ENCODE data around the gene SFXN5. TPM values are rescaled to one million over a fixed set of nuclear protein-coding genes. Genes with fewer than 3 reads are reported as not detected.

SFXN5 gene
- total and polyA plus RNA-seq, 2 of the 4 experiments (the other 2 are of a cell fraction), result 8.6 to 17.0 TPM

DNA sequence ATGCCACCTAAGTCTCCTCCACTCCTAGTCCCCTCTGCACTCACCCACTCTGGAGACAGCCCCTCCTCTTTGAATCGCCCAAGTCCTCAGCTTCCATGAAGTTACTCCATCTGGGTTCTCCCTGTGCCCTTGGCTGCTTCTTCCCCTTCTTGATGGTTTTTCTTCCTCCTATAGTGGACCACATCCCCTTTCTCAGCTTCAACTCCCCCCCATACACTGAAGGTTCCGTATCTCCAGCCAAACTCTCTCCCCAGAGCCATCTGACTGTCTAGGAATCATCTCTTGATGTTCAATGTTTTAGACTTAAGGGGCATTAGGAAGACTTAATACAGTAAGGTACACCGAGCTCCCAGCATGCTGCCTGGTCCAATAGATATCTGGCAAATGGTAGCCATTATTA is 114.6 kb downstream of the SFXN5 start:
- WGBS, 2 experiments (ENCODE audit: extremely low coverage in 2 of 2, insufficient read length in 1 of 2), result 80% methylated on average over 1 of the region's 3 CpGs; no CpG with 5 or more reads in 1 of the 2 experiments

More for the DNA sequence above, 114.6 kb downstream of the SFXN5 start:
- DNase-seq, result no peak
- H3K4me1 ChIP-seq (ENCODE audit: control insufficient read depth, insufficient read depth, low read length), result no peaks in the 10 kb centered on the region
- H3K4ac ChIP-seq (ENCODE audit: low read depth, low read length), result no peak overlapping the region
- POLR2A ChIA-PET (ENCODE audit: unreplicated experiment), result no interaction called here
- H3K23ac ChIP-seq (ENCODE audit: low read depth, low read length), result no peak overlapping the region
- in situ Hi-C loops (cut with MboI; ENCODE audit: low sequenced_read_pairs) (no loop called here), dilution Hi-C loops (cut with HindIII; ENCODE audit: low sequenced_read_pairs, unreplicated experiment) (no loop called here), intact Hi-C loops (cut with micrococcal nuclease) (no loop called here)
- no peaks in the 10 kb centered on the region for H4K20me1 ChIP-seq (ENCODE audit: insufficient read depth, low read length)
- no peak overlapping the region for H3K4me2 ChIP-seq (ENCODE audit: low read depth, low read length)
- no peak overlapping the region for H3K14ac ChIP-seq (replicated peaks; ENCODE audit: low read depth, low read length)
- no peak overlapping the region for H2AK9ac ChIP-seq (replicated peaks; ENCODE audit: low read depth, low read length, poor library complexity)
- H2BK120ac ChIP-seq (ENCODE audit: low read depth, low read length), result no peak overlapping the region
- no peak overlapping the region for H2AK5ac ChIP-seq (ENCODE audit: low read depth, low read length)
- TF ChIP-seq MAZ (IDR thresholded peaks at IDR 0.05; ENCODE audit: borderline replicate concordance, low read depth, low read length), result no peak
- TF ChIP-seq BHLHE40 (IDR thresholded peaks at IDR 0.05; ENCODE audit: low read depth, low read length), result no peak
- TF ChIP-seq NFE2L2 (IDR thresholded peaks at IDR 0.05; ENCODE audit: low read depth, low read length), result no peak
- no peak for TF ChIP-seq SMC3 (IDR thresholded peaks at IDR 0.05; ENCODE audit: low read depth, low read length)
- TF ChIP-seq, protein P1, sequence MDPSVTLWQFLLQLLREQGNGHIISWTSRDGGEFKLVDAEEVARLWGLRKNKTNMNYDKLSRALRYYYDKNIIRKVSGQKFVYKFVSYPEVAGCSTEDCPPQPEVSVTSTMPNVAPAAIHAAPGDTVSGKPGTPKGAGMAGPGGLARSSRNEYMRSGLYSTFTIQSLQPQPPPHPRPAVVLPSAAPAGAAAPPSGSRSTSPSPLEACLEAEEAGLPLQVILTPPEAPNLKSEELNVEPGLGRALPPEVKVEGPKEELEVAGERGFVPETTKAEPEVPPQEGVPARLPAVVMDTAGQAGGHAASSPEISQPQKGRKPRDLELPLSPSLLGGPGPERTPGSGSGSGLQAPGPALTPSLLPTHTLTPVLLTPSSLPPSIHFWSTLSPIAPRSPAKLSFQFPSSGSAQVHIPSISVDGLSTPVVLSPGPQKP (IDR thresholded peaks at IDR 0.05; ENCODE audit: borderline replicate concordance, low read depth, low read length), result no peak
- no peak for TF ChIP-seq RAD21 (IDR thresholded peaks at IDR 0.05; ENCODE audit: low read length)
- no peak for TF ChIP-seq RCOR1 (IDR thresholded peaks at IDR 0.05; ENCODE audit: insufficient replicate concordance, low read length)
- TF ChIP-seq FOS (IDR thresholded peaks at IDR 0.05; ENCODE audit: low read depth, low read length), result no peak
- H3K4me3 ChIP-seq (ENCODE audit: insufficient read depth, low read depth, low read length), result no peak overlapping the region
- no peak overlapping the region for H4K5ac ChIP-seq (ENCODE audit: low read depth, low read length)
- H2BK15ac ChIP-seq (ENCODE audit: low read depth, low read length), result no peak overlapping the region
- H4K8ac ChIP-seq (ENCODE audit: low read depth in 2 of 2, low read length in 2 of 2), result no peak overlapping the region
- CTCF ChIA-PET, result no interaction called here
- ATAC-seq (ENCODE audit: low read depth), result no peak
- H2BK20ac ChIP-seq (ENCODE audit: low read depth, low read length), result no peak overlapping the region
- no peak overlapping the region for H2AFZ ChIP-seq (replicated peaks; ENCODE audit: low read length, poor library complexity)
- H3K27me3 ChIP-seq (ENCODE audit: control insufficient read depth, insufficient read depth, low read length), result no peaks in the 10 kb centered on the region
- no peak overlapping the region for H3K56ac ChIP-seq (ENCODE audit: extremely low read depth, insufficient read depth, low read length)
- H3K79me1 ChIP-seq (ENCODE audit: low read depth in 1 of 2, low read length in 2 of 2), result no peaks in the 10 kb centered on the region
- H3K36me3 ChIP-seq (ENCODE audit: control insufficient read depth, insufficient read depth, low read length), result no peaks in the 10 kb centered on the region; the same call in 1 of the 2 replicates
- no peak overlapping the region for H3K27ac ChIP-seq (ENCODE audit: insufficient read depth, low read length)
- H3K18ac ChIP-seq (ENCODE audit: low read depth, low read length), result no peak overlapping the region
- no TSS peak for BruUV-seq (replicated peaks)
- no peak overlapping the region for H3K9ac ChIP-seq (ENCODE audit: low read depth, low read length)
- peaks cover 3% of the 10 kb centered on the region; the same call in 1 of the 2 replicates for H3K9me1 ChIP-seq (ENCODE audit: insufficient read depth, low read length)
- H4K91ac ChIP-seq (ENCODE audit: insufficient read depth, low read depth, low read length), result no peak overlapping the region
- H3K9me3 ChIP-seq (ENCODE audit: control insufficient read depth, insufficient read depth, low read length), result no peaks in the 10 kb centered on the region
- H2BK5ac ChIP-seq (ENCODE audit: low read depth, low read length, poor library complexity, severe bottlenecking), result no peak overlapping the region

All from IMR-90 (cell line).